ENCODE measurements around the gene ST6GALNAC4.

- TF ChIP-seq POLR2A (IDR thresholded peaks at IDR 0.05; ENCODE audit: low read depth) = no peak
- TF ChIP-seq CTCF (IDR thresholded peaks at IDR 0.05) = no peak
Measured at GRCh38 chr9:127905788-127906191, 11.1 kb downstream of the ST6GALNAC4 start.

Data from esophagus muscularis mucosa (tissue), 3 donors.